ENCODE data around the gene MGAM2.

DNA sequence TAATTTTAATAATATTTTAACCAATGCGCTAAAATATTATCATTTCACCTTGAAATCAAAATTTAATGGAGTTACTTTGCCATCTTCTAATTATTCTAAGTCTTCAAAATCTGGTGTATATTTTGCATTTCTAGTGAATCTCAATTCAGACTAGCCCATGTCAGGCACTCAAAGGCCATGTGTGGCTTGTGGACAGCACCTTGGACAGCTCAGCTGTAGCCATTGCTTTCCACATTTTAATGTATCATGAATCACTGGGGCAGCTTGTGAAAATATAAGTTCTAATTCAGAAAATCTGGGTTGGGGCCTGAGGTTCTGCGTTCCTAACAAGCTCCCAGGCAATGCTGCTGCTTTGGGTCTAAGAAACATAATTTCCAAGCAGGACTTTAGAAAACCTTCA lies 57.2 kb downstream of the MGAM2 start:
- TF ChIP-seq, protein P1, sequence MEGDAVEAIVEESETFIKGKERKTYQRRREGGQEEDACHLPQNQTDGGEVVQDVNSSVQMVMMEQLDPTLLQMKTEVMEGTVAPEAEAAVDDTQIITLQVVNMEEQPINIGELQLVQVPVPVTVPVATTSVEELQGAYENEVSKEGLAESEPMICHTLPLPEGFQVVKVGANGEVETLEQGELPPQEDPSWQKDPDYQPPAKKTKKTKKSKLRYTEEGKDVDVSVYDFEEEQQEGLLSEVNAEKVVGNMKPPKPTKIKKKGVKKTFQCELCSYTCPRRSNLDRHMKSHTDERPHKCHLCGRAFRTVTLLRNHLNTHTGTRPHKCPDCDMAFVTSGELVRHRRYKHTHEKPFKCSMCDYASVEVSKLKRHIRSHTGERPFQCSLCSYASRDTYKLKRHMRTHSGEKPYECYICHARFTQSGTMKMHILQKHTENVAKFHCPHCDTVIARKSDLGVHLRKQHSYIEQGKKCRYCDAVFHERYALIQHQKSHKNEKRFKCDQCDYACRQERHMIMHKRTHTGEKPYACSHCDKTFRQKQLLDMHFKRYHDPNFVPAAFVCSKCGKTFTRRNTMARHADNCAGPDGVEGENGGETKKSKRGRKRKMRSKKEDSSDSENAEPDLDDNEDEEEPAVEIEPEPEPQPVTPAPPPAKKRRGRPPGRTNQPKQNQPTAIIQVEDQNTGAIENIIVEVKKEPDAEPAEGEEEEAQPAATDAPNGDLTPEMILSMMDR (IDR thresholded peaks at IDR 0.05), result no peak
- no peak for TF ChIP-seq POLR2A (IDR thresholded peaks at IDR 0.05)

All from testis (tissue), 2 donors.